K562 (cell line): ENCODE data around the gene LCN1. TPM values are rescaled to one million over a fixed set of nuclear protein-coding genes. Genes with fewer than 3 reads are reported as not detected.
A peak's percentile ranks its signal among the peaks of the same experiment; 100 is the strongest.

Experiments
- ATAC-seq: fragments of 200-7000 bp; cut with Tn5 transposase; 3 replicates; pipeline ENCODE4 v1.9.1; 2020; ENCODE audit warnings: moderate library complexity
- BruUV-seq: library from RNA; stranded (reverse); fragments of 400-500 nt; replicated peaks from 2 replicates; lab custom pipeline; 2021; lab: Mats Ljungman, UMichigan
- CTCF ChIA-PET: fragments of 300-600 bp; formaldehyde crosslinking; extraction: SDS; loops from one replicate; lab custom pipeline; 2021; ENCODE audit warnings: low intra/inter-chr PET ratio; lab: Yijun Ruan, JAX
- POLR2A ChIA-PET: fragments of 300-600, 350-650 bp; sonication (Branson Sonifier 250); formaldehyde crosslinking; extraction: SDS; loops from one replicate; lab custom pipeline; 2021; ENCODE audit warnings: antibody characterized with exemption, inconsistent platforms; lab: Yijun Ruan, JAX
- DNase-seq, 4 experiments: peaks; one replicate each; pipeline versions ENCODE4 v3.0.0 to v3.0.0-alpha.2; 2011 to 2018; ENCODE audit warnings: low spot score in 3 of 4, mixed read lengths in 3 of 4; ENCODE audit errors: extremely low read depth in 1 of 4
- FAIRE-seq: peaks from 2 replicates; lab custom pipeline; 2011; peaks lifted over from hg19 to GRCh38; lab: Jason Lieb, UNC
- H2AFZ ChIP-seq: 2 replicates; pipeline ENCODE4 v1.6.0; 2011; ENCODE audit warnings: low read depth, low read length, control low read depth, inconsistent platforms
- H3K27ac ChIP-seq: fragments of 200-600 bp; 3 replicates; pipeline ENCODE4 v1.8.0; 2011; ENCODE audit warnings: low read depth, mild to moderate bottlenecking, control low read depth, inconsistent platforms, low read length, moderate library complexity, mixed read lengths; ENCODE audit errors: extremely low read depth
- H3K27me3 ChIP-seq, 2 experiments: fragments of 300-600 bp in 1 of 2; 2 replicates in 1 of 2; 3 replicates in 1 of 2; pipeline versions ENCODE4 v1.6.0 to v1.8.0; 2011; ENCODE audit warnings: inconsistent platforms in 2 of 2, low read length in 2 of 2, mild to moderate bottlenecking in 1 of 2, mixed read lengths in 1 of 2, moderate library complexity in 1 of 2; ENCODE audit not compliant: control insufficient read depth in 2 of 2, insufficient read depth in 2 of 2
- H3K36me3 ChIP-seq: fragments of 300-600 bp; 3 replicates; pipeline ENCODE4 v1.8.0; 2011; ENCODE audit warnings: mild to moderate bottlenecking, low read length, inconsistent platforms; ENCODE audit not compliant: control insufficient read depth, insufficient read depth
- H3K4me1 ChIP-seq, 2 experiments: fragments of 200-600 bp in 1 of 2; replicated peaks in 1 of 2; 2 replicates in 1 of 2; 3 replicates in 1 of 2; pipeline versions ENCODE4 v1.5.1 to v1.8.0; 2011; ENCODE audit warnings: inconsistent platforms in 2 of 2, low read length in 2 of 2, mild to moderate bottlenecking in 1 of 2, mixed read lengths in 1 of 2, moderate library complexity in 1 of 2; ENCODE audit not compliant: control insufficient read depth in 2 of 2, insufficient read depth in 2 of 2
- H3K4me2 ChIP-seq: 2 replicates; pipeline ENCODE4 v1.6.1; 2011; ENCODE audit warnings: low read length, control low read depth, inconsistent platforms, mixed read lengths; ENCODE audit not compliant: insufficient read depth
- H3K4me3 ChIP-seq: fragments of 200-600 bp; sonication (generic), shearing (Covaris generic); 2 replicates; pipeline ENCODE4 v1.5.1; 2016; ENCODE audit warnings: control low read depth, inconsistent platforms
- H3K79me2 ChIP-seq: fragments of 200-600 bp; 3 replicates; pipeline ENCODE4 v1.8.0; 2011; ENCODE audit warnings: low read length, inconsistent platforms; ENCODE audit not compliant: control insufficient read depth, insufficient read depth
- H3K9ac ChIP-seq, 2 experiments: 2 replicates each; pipeline versions ENCODE4 v1.6.0 to v1.6.1; 2011; ENCODE audit warnings: low read depth in 2 of 2, low read length in 2 of 2, control low read depth in 1 of 2, inconsistent platforms in 1 of 2, mild to moderate bottlenecking in 1 of 2, mixed read lengths in 1 of 2; ENCODE audit not compliant: insufficient read depth in 1 of 2
- H3K9me1 ChIP-seq: one replicate; pipeline ENCODE4 v1.6.0; 2011; ENCODE audit warnings: inconsistent platforms, mild to moderate bottlenecking, low read length, moderate library complexity; ENCODE audit not compliant: control insufficient read depth, insufficient read depth
- H3K9me3 ChIP-seq: replicated peaks from 2 replicates; pipeline ENCODE4 v1.5.1; 2011; ENCODE audit warnings: low read depth, low read length, inconsistent platforms; ENCODE audit not compliant: control insufficient read depth, insufficient read depth
- H4K20me1 ChIP-seq: replicated peaks from 2 replicates; pipeline ENCODE4 v1.6.1; 2011; ENCODE audit warnings: low read length, inconsistent platforms, mixed read lengths; ENCODE audit not compliant: control insufficient read depth, insufficient read depth
- CREBBP ChIP-seq: IDR thresholded peaks from one replicate; pipeline ENCODE4 v1.6.1; 2012; ENCODE audit warnings: low read depth, mild to moderate bottlenecking, control low read depth, inconsistent platforms, low read length
- CTBP1 ChIP-seq: fragments of 450-650 bp; IDR thresholded peaks from 2 replicates; pipeline ENCODE4 v1.6.1; 2016; ENCODE audit warnings: borderline replicate concordance
- DDX20 ChIP-seq: fragments of 450-650 bp; IDR thresholded peaks from 2 replicates; pipeline ENCODE4 v1.6.1; 2016; ENCODE audit warnings: missing genetic modification characterization, low read depth, mild to moderate bottlenecking, missing compliant biosample characterization, moderate library complexity
- ELF4 ChIP-seq: fragments of 450-650 bp; formaldehyde crosslinking; IDR thresholded peaks from 2 replicates; pipeline ENCODE4 v1.4.0; 2022; ENCODE audit warnings: missing genetic modification characterization
- JUNB ChIP-seq: fragments of 450-650 bp; formaldehyde crosslinking; conservative IDR thresholded peaks from 2 replicates; pipeline ENCODE4 v1.4.0; 2020; ENCODE audit warnings: mild to moderate bottlenecking
- MEIS2 ChIP-seq: fragments of 450-650 bp; IDR thresholded peaks from 2 replicates; pipeline ENCODE4 v1.6.1; 2014; ENCODE audit warnings: mild to moderate bottlenecking; ENCODE audit not compliant: partially characterized antibody
- NONO ChIP-seq, 2 experiments: fragments of 200-400 bp in 1 of 2; fragments of 450-650 bp in 1 of 2; formaldehyde crosslinking in 1 of 2; IDR thresholded peaks; 2 replicates each; pipeline ENCODE4 v1.6.1; 2017; ENCODE audit warnings: low read depth in 2 of 2, mild to moderate bottlenecking in 2 of 2, moderate library complexity in 2 of 2, low read length in 1 of 2
- WHSC1 ChIP-seq: IDR thresholded peaks from one replicate; pipeline ENCODE4 v1.6.1; 2012; ENCODE audit warnings: low read length, control low read depth, inconsistent platforms
- ZNF124 ChIP-seq: sonication (generic); formaldehyde crosslinking; IDR thresholded peaks from 2 replicates; pipeline ENCODE4 v1.8.1; 2022; ENCODE audit warnings: missing genetic modification reagents
- ZNF282 ChIP-seq: sonication (generic); formaldehyde crosslinking; IDR thresholded peaks from 2 replicates; pipeline ENCODE4 v1.8.1; 2023; ENCODE audit warnings: missing genetic modification reagents
- ZNF699 ChIP-seq: fragments of 250-450 bp; sonication (Bioruptor Pico); IDR thresholded peaks from 2 replicates; pipeline ENCODE4 v1.8.0; 2021; ENCODE audit warnings: mild to moderate bottlenecking, moderate library complexity; ENCODE audit not compliant: insufficient replicate concordance
- ZNF707 ChIP-seq: fragments of 250-450 bp; sonication (Bioruptor Pico); conservative IDR thresholded peaks from 2 replicates; pipeline ENCODE4 v1.8.0; 2022; ENCODE audit warnings: inconsistent platforms, mild to moderate bottlenecking, moderate library complexity
- ZSCAN32 ChIP-seq: fragments of 450-650 bp; formaldehyde crosslinking; IDR thresholded peaks from 2 replicates; pipeline ENCODE4 v1.4.0; 2020; ENCODE audit warnings: mild to moderate bottlenecking, moderate library complexity
- WGBS: fragments of 100-300 bp; shearing (Covaris generic); methylation state at CpG from one replicate; pipeline ENCODE4 v1.1.6; 2016; ENCODE audit warnings: low coverage, mixed read lengths; ENCODE audit not compliant: insufficient coverage; ENCODE audit errors: missing lambda C conversion rate; 5-methylcytosine and 5-hydroxymethylcytosine counted together
- in situ Hi-C: fragments of 300-500 bp; cut with MboI; formaldehyde crosslinking; loops from 4 replicates; pipeline ENCODE4 v1.15.0; 2018; ENCODE audit warnings: inconsistent platforms, mixed read lengths
- intact Hi-C: fragments of 100-400 bp; cut with micrococcal nuclease; formaldehyde crosslinking; loops from 2 replicates; pipeline ENCODE4 v1.14.2; 2022
- polyA plus RNA-seq, 8 experiments: library from polyadenylated mRNA; depleted of rRNA in 4 of 8; stranded (reverse) in 5 of 8; unstranded in 3 of 8; fragments of >200 nt; fragmentation: Nextera tagmentation in 2 of 8; fragmentation: Illumina TruSeq in 1 of 8; extraction: Ambion mirVana in 2 of 8; extraction: Trizol in 1 of 8; gene quantifications; 2 replicates each; pipeline versions ENCODE4 v1.2.1 to v1.2.3, GENCODE V29; 2011 to 2014; ENCODE audit warnings: inconsistent platforms in 1 of 8, missing spikeins in 1 of 8
- total RNA-seq, 7 experiments: library from RNA; depleted of rRNA in 6 of 7; stranded (reverse); fragments of >200 nt in 6 of 7; fragmentation: Illumina TruSeq in 2 of 7; extraction: Trizol in 2 of 7; gene quantifications; 2 replicates each; pipeline versions ENCODE4 v1.2.1 to v1.2.3, GENCODE V29; 2011 to 2021; ENCODE audit warnings: low replicate concordance in 1 of 7
- TF ChIP-seq, protein P1 (sequence below): sonication (generic); formaldehyde crosslinking; IDR thresholded peaks from 2 replicates; pipeline ENCODE4 v1.5.0; 2020; ENCODE audit warnings: missing genetic modification reagents

The LCN1 gene
- total and polyA plus RNA-seq, 9 of the 15 experiments (the other 6 are each of a cell fraction or from before 2014, with no cell fraction given): not detected

DNA sequence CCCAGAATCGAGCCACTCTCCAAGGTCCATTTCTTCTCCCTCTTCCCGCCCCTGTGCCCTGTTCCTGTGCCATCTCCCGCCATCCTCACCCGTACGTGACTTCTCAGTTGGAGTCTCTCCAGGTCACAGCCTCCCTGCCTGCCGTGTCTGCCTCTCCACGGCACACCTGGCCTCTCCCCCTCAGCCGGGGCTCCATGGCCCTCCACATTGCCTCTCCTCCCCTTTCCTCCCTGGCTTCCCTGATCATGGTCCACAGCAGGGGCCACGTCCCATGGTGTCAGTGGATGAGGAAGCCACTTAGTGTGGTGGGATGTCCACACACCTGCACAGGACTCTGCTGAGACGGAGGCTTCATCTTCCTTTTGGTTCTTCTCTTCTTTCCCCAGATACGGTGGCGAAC, 42.6 kb downstream of the LCN1 start:
- in situ Hi-C loops: no loop called here
- no TSS peak for BruUV-seq
- H3K9ac ChIP-seq: peak overlapping the region in 1 of 2 experiments; percentile 45; a peak in 1 of 4 replicates
- ATAC-seq (no peak), DNase-seq (no peak), FAIRE-seq (no peak)
- CTCF ChIA-PET: no interaction called here
- H4K20me1 ChIP-seq: no peaks in the 10 kb centered on the region
- WGBS: 5% methylated on average over 12 of the region's 12 CpGs
- H2AFZ ChIP-seq: no peak overlapping the region
- H3K4me3 ChIP-seq: no peak overlapping the region
- TF ChIP-seq, protein P1, sequence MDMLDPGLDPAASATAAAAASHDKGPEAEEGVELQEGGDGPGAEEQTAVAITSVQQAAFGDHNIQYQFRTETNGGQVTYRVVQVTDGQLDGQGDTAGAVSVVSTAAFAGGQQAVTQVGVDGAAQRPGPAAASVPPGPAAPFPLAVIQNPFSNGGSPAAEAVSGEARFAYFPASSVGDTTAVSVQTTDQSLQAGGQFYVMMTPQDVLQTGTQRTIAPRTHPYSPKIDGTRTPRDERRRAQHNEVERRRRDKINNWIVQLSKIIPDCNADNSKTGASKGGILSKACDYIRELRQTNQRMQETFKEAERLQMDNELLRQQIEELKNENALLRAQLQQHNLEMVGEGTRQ (CRISPR knock-in tag): no peak
- no peak for TF ChIP-seq WHSC1
- TF ChIP-seq JUNB: no peak
- no peak for TF ChIP-seq DDX20 (tag)
- TF ChIP-seq NONO (IDR thresholded peaks at IDR 0.05; ENCODE audit: low read depth in 2 of 2, low read length in 1 of 2): no peak
- no peak for TF ChIP-seq ZSCAN32 (CRISPR knock-in tag)
- TF ChIP-seq ZNF699 (CRISPR knock-in tag): no peak
- no peak for TF ChIP-seq ZNF282 (CRISPR knock-in tag)
- TF ChIP-seq CREBBP: no peak
- TF ChIP-seq MEIS2: no peak
- TF ChIP-seq ZNF124: no peak
- TF ChIP-seq ZNF707: no peak
- no peak for TF ChIP-seq ELF4 (CRISPR knock-in tag)
- no peak for TF ChIP-seq CTBP1
- H3K4me1 ChIP-seq: peaks cover 0 to 14% of the 10 kb centered on the region in 2 experiments; a peak in 3 of 5 replicates
- no peak overlapping the region for H3K4me2 ChIP-seq
- H3K36me3 ChIP-seq: no peaks in the 10 kb centered on the region
- H3K9me3 ChIP-seq: no peaks in the 10 kb centered on the region
- H3K9me1 ChIP-seq: peaks cover 4% of the 10 kb centered on the region
- POLR2A ChIA-PET: no interaction called here
- intact Hi-C loops: no loop called here
- H3K27ac ChIP-seq: no peak overlapping the region
- no peaks in the 10 kb centered on the region for H3K79me2 ChIP-seq
- peaks cover 5 to 68% of the 10 kb centered on the region in 2 experiments; a peak in 4 of 5 replicates for H3K27me3 ChIP-seq
